Adrenal gland (tissue), 12 donors: ENCODE results near the gene CREB5. TPM values are rescaled to one million over a fixed set of nuclear protein-coding genes. Genes with fewer than 3 reads are reported as not detected.

Experiments used
- DNase-seq, 7 donors: peaks; one replicate each; pipeline ENCODE4 v3.0.0-alpha.2; 2019 to 2020
- H3K27ac ChIP-seq, 5 donors: fragments of 200-600 bp; sonication (generic) in 4 of 5; 1 replicate in 3 of 5; 2 replicates in 2 of 5; pipeline versions ENCODE4 v1.5.1 to v1.8.0; 2016 to 2020; ENCODE audit warnings: mild to moderate bottlenecking in 1 of 5
- H3K27me3 ChIP-seq: fragments of 200-600 bp; 2 replicates; pipeline ENCODE4 v1.8.0; 2021
- H3K36me3 ChIP-seq, 2 donors: fragments of 200-600 bp; replicated peaks in 1 of 2; 1 replicate in 1 of 2; 2 replicates in 1 of 2; pipeline versions ENCODE4 v1.5.1 to v1.8.0; 2018 to 2022
- H3K4me1 ChIP-seq, 2 donors: fragments of 200-600 bp; replicated peaks in 1 of 2; 1 replicate in 1 of 2; 2 replicates in 1 of 2; pipeline versions ENCODE4 v1.5.1 to v1.8.0; 2018 to 2021
- H3K4me3 ChIP-seq, 4 donors: fragments of 200-600 bp; sonication (generic) in 3 of 4; one replicate each; pipeline ENCODE4 v1.5.1; 2016 to 2018
- H3K9me3 ChIP-seq, 3 donors: fragments of 200-600 bp; sonication (generic) in 1 of 3; replicated peaks in 1 of 3; 1 replicate in 2 of 3; 2 replicates in 1 of 3; pipeline versions ENCODE4 v1.5.1 to v1.8.0; 2016 to 2021
- POLR2A ChIP-seq, 2 donors: fragments of 450-650 bp; IDR thresholded peaks; one replicate each; pipeline ENCODE4 v1.6.1; 2017; ENCODE audit warnings: antibody characterized with exemption in 2 of 2, mild to moderate bottlenecking in 2 of 2, moderate library complexity in 1 of 2
- WGBS, 4 donors: extraction: QIAGEN DNeasy Blood & Tissue Kit in 2 of 4; methylation state at CpG; one replicate each; pipeline versions ENCODE4 v1.1.5 to v1.1.7; 2013 to 2017; 5-methylcytosine and 5-hydroxymethylcytosine counted together
- intact Hi-C, 2 donors: fragments of 100-400 bp; cut with DNase I; formaldehyde crosslinking; loops; one replicate each; pipeline versions ENCODE4 v1.14.1 to v1.15.0; 2022 to 2023
- polyA plus RNA-seq, 3 donors: library from polyadenylated mRNA; stranded (reverse); fragments of 200-250 nt in 2 of 3; fragments of 350-450 nt in 1 of 3; fragmentation: Illumina TruSeq in 1 of 3; extraction: RNeasy Lipid Tissue Mini Kit (QIAGEN cat#74804) in 1 of 3; gene quantifications; one replicate each; pipeline ENCODE4 v1.2.3, GENCODE V29; 2013 to 2014
- total RNA-seq, 9 donors: library from RNA; depleted of rRNA in 4 of 9; stranded (reverse); fragments of >200 nt in 4 of 9; fragments of 120-200 nt in 1 of 9; fragmentation: NEBNext Ultra II Directional in 1 of 9; extraction: Animal tissue kit (Norgen Biotek cat#: 25700) in 1 of 9; gene quantifications; one replicate each; pipeline versions ENCODE4 v1.1.0 to v1.2.4, GENCODE V29; 2013 to 2023
- TF ChIP-seq, protein P1 (sequence below), 6 experiments: fragments of 450-650 bp in 4 of 6; fragments of 200-600 bp in 2 of 6; sonication (generic) in 1 of 6; IDR thresholded peaks; 1 replicate in 5 of 6; 2 replicates in 1 of 6; pipeline versions ENCODE4 v1.5.1 to v1.8.0; 2016 to 2021; ENCODE audit warnings: antibody characterized with exemption in 6 of 6, mild to moderate bottlenecking in 2 of 6, moderate library complexity in 1 of 6
- donor health status: healthy with polysubstance abuse.
- donor health status: Bipolar disorder and iron deficiency.
- donor health status: DM: yes; HTN: yes; CAD: no.
- donor health status: DM: no; HTN: no; CAD: no.
- donor health status: DM: no; HTN: no; CAD: no.
- donor health status: DM: yes; HTN: yes; CAD: no.

The CREB5 gene
- total and polyA plus RNA-seq, 12 donors = 0.69 to 5.4 (median 1.3) TPM

DNA sequence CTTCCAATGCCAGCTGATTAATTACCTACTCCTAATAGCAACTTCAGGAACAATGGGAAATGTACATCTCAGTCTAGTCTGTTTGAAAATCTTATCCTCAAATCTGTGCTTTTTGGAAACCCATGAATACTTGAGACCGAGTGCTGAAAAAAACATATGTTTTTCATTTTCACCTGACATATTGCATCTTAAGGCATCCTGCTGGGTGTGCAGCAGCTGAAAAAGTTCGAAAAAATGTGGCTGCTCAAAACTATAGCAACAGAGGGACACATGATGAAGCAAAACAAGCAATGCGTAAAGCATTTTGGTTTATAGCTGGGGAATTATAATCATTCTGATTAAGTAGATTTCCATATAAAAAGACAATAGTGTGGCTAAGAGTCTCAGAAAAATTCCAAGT, 218.0 kb downstream of the CREB5 start:
- Histone ChIP-seq H3K4me1 (no peaks in the 10 kb centered on the region), H3K27me3 (peaks cover 4% of the 10 kb centered on the region), H3K27ac (no peak overlapping the region), H3K9me3 (no peaks in the 10 kb centered on the region), H3K4me3 (no peak overlapping the region), H3K36me3 (no peaks in the 10 kb centered on the region)
- 71 to 82% (median 78%) methylated on average over 3 of the region's 3 CpGs for WGBS, 4 donors
- intact Hi-C loops = no loop called here
- no peak for DNase-seq
- no peak for TF ChIP-seq POLR2A (IDR thresholded peaks at IDR 0.05)
- TF ChIP-seq, protein P1, sequence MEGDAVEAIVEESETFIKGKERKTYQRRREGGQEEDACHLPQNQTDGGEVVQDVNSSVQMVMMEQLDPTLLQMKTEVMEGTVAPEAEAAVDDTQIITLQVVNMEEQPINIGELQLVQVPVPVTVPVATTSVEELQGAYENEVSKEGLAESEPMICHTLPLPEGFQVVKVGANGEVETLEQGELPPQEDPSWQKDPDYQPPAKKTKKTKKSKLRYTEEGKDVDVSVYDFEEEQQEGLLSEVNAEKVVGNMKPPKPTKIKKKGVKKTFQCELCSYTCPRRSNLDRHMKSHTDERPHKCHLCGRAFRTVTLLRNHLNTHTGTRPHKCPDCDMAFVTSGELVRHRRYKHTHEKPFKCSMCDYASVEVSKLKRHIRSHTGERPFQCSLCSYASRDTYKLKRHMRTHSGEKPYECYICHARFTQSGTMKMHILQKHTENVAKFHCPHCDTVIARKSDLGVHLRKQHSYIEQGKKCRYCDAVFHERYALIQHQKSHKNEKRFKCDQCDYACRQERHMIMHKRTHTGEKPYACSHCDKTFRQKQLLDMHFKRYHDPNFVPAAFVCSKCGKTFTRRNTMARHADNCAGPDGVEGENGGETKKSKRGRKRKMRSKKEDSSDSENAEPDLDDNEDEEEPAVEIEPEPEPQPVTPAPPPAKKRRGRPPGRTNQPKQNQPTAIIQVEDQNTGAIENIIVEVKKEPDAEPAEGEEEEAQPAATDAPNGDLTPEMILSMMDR (IDR thresholded peaks at IDR 0.05) = no peak

DNA sequence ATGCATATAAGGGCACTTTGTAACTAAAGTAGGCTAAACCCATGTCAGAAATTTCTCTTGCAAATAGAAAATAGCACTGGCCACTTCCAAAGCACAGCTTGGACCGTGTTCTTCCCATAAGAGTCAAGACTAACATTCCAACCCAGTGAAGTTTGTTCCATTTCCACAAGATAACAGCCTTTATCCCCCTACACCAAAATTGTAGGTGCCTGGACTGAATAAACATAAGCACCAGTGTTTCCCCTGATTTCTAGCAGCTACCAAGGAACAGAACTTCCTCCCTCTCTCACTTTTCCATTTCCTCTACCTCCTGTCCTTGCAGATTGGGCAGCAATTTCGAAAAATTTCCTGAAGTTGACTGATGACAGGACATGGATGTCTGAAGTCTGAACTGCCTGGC, 219.7 kb downstream of the CREB5 start:
- DNase-seq = no peak
- 37 to 56% (median 48%) methylated on average over 2 of the region's 2 CpGs for WGBS, 4 donors
- intact Hi-C loops = no loop called here

DNA sequence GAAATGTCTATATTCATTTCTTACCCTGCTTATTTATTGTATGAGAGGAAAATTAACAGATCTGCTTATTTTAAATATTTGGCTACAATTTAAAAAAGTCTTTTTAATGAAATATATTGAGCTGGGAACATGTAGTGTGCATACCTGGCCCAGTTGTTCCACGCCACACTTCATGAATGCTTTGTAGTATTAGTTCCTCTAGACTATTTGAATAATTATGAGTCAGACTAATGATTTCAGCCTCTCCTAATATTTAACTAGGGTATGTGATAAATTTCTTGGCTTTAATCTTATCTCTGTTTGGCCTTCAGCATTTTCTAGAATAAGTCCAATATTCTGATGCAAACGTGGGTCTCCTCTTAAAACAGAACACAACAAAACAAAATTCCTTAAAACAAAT, 226.6 kb downstream of the CREB5 start:
- intact Hi-C loops = no loop called here
- no peaks in the 10 kb centered on the region for H3K27me3 ChIP-seq
- DNase-seq = no peak
- no peaks in the 10 kb centered on the region for H3K4me1 ChIP-seq
- 64 to 75% (median 73%) methylated on average over 2 of the region's 2 CpGs for WGBS, 4 donors
- no peaks in the 10 kb centered on the region for H3K36me3 ChIP-seq
- H3K4me3 ChIP-seq = no peak overlapping the region
- H3K9me3 ChIP-seq = no peaks in the 10 kb centered on the region
- H3K27ac ChIP-seq = no peak overlapping the region
- no peak for TF ChIP-seq POLR2A (IDR thresholded peaks at IDR 0.05)
- TF ChIP-seq, protein P1 (IDR thresholded peaks at IDR 0.05) = no peak

More for the DNA sequence above, 219.7 kb downstream of the CREB5 start:
- Histone ChIP-seq H3K36me3 (no peaks in the 10 kb centered on the region), H3K9me3 (no peaks in the 10 kb centered on the region), H3K27me3 (peaks cover 4% of the 10 kb centered on the region), H3K4me1 (no peaks in the 10 kb centered on the region), H3K27ac (no peak overlapping the region), H3K4me3 (no peak overlapping the region)
- TF ChIP-seq, protein P1 (IDR thresholded peaks at IDR 0.05) = no peak
- TF ChIP-seq POLR2A (IDR thresholded peaks at IDR 0.05) = no peak

DNA sequence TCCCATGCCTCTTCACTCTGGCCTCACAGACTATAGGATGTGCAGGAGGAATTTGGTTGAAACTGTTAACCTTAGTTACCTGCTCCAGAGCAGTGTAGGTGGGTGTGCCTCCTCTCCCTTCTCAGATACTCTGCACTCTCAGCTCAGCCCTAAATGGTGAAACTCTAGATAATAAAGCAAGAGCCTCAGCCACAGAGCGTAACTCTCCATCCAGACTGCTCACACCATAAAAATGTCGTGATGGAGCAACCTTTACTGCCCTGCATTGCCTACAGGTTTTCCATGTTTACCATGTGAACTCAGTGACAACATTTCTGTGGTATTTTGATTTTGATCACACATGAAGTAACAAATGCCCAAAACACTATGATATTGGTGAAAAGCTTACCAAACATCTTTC, 227.7 kb downstream of the CREB5 start:
- Histone ChIP-seq H3K4me3 (no peak overlapping the region), H3K4me1 (no peaks in the 10 kb centered on the region), H3K27ac (no peak overlapping the region), H3K9me3 (no peaks in the 10 kb centered on the region), H3K36me3 (no peaks in the 10 kb centered on the region), H3K27me3 (no peaks in the 10 kb centered on the region)
- TF ChIP-seq, protein P1 (IDR thresholded peaks at IDR 0.05) = no peak
- TF ChIP-seq POLR2A (IDR thresholded peaks at IDR 0.05) = no peak
- intact Hi-C loops = no loop called here
- WGBS, 4 donors = 74 to 88% (median 85%) methylated on average over 2 of the region's 2 CpGs
- no peak for DNase-seq
